Measurements from ENCODE around the gene ZBTB22. TPM values are rescaled to one million over a fixed set of nuclear protein-coding genes. Genes with fewer than 3 reads are reported as not detected.
"Not testable (repeated sequence)": the region's sequence is repeated elsewhere in the genome, so short reads cannot be mapped to it uniquely, and the experiment has no call there.

ZBTB22 gene, protein sequence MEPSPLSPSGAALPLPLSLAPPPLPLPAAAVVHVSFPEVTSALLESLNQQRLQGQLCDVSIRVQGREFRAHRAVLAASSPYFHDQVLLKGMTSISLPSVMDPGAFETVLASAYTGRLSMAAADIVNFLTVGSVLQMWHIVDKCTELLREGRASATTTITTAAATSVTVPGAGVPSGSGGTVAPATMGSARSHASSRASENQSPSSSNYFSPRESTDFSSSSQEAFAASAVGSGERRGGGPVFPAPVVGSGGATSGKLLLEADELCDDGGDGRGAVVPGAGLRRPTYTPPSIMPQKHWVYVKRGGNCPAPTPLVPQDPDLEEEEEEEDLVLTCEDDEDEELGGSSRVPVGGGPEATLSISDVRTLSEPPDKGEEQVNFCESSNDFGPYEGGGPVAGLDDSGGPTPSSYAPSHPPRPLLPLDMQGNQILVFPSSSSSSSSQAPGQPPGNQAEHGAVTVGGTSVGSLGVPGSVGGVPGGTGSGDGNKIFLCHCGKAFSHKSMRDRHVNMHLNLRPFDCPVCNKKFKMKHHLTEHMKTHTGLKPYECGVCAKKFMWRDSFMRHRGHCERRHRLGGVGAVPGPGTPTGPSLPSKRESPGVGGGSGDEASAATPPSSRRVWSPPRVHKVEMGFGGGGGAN
- 10 to 100 TPM; 25.0 to 53.7 (median 35.8) TPM for total RNA-seq

DNA sequence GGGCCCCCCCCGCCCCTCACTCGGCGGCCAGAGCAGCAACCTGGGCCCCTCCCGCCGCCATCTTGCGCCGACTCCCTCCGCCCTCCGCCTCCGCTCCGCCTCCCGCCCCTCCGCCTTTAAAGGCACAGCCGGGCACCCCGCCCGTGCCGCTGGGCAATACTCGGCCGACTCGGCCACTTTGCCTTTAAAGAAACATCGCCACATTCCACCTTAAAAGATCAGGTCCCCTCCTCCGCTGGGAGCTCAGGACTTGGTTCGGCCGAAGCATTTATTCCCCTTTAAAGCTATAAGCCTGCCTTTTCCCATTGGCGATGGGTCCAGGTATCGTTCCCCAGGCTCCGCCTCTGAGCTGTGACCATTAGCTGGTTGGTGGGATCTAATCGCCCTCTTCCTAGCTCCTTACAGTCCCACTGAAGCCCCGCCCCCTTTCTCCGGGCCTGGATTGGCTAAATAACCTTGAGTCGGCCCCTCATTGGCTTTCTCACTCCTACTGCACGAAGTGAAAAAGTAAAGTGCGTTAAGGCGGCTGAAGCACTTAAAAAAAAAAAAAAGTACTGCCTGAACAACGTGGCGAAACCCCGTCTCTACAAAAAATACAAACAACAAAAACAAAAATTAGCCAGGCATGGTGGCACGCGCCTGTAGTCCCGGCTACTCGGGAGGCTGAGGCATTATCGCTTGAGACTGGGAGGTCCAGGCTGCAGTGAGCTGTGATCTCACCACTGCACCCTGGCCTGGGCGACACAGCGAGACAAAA is at the start of gene ZBTB22:
TSS of gene ZBTB22 (minus strand) at position 76 of the 757 bp plus-strand sequence. CDS start 828 bp downstream, outside the sequence.
- peak; percentile 99 to 100 for DNase-seq (ENCODE audit: low spot score in 2 of 2)
- intact Hi-C loops (cut with DNase I; ENCODE audit: low total_unique reads) = no loop called here
- no peak within 1 kb of the TSS for H3K4me3 ChIP-seq (ENCODE audit: low read depth, poor library complexity, severe bottlenecking)
- 1% methylated on average over 40 to 41 of the region's 44 CpGs for WGBS, 2 donors
- TF ChIP-seq POLR2A (IDR thresholded peaks at IDR 0.05) = no peak
- TF ChIP-seq, protein P1, sequence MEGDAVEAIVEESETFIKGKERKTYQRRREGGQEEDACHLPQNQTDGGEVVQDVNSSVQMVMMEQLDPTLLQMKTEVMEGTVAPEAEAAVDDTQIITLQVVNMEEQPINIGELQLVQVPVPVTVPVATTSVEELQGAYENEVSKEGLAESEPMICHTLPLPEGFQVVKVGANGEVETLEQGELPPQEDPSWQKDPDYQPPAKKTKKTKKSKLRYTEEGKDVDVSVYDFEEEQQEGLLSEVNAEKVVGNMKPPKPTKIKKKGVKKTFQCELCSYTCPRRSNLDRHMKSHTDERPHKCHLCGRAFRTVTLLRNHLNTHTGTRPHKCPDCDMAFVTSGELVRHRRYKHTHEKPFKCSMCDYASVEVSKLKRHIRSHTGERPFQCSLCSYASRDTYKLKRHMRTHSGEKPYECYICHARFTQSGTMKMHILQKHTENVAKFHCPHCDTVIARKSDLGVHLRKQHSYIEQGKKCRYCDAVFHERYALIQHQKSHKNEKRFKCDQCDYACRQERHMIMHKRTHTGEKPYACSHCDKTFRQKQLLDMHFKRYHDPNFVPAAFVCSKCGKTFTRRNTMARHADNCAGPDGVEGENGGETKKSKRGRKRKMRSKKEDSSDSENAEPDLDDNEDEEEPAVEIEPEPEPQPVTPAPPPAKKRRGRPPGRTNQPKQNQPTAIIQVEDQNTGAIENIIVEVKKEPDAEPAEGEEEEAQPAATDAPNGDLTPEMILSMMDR (IDR thresholded peaks at IDR 0.05) = no peak

DNA sequence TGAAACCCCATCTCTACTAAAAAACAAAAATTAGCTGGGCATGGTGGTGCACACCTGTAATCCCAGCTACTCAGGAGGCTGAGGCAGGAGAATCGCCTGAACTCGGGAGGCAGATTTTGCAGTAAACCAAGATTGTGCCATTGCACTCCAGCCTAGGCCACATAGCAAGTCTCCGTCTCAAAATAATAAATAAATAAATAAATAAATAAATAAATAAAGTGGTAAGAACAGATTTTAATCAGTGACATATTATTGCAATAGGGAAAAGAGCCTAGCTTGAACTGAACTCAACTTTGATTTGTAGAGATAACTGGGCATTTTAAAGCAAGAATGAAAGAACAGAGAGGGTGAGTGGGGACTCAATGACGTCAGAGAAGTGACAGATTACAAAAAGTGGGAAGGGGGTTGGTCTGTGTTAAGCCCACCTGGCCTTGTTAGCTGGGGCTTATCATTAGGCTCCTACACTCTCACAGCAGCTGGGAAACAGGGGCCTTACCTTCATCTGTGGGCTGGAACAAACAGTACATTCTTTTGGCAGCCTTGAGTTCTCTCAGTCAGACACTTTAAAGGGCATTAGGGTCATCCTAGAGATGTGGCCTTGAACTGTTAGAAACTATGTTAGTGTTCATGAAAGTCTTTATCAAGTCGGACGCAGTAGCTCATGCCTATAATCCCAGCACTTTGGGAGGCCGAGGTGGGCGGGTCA is 49.6 kb upstream of the ZBTB22 start:
- no peak for DNase-seq (ENCODE audit: low spot score in 2 of 2)
- WGBS, 2 donors = 87 to 92% methylated on average over 8 of the region's 8 CpGs
- intact Hi-C loops (cut with DNase I; ENCODE audit: low total_unique reads) = no loop called here
- H3K4me3 ChIP-seq (ENCODE audit: low read depth, poor library complexity, severe bottlenecking) = no peak overlapping the region
- TF ChIP-seq POLR2A (IDR thresholded peaks at IDR 0.05) = no peak
- TF ChIP-seq, protein P1 (IDR thresholded peaks at IDR 0.05) = no peak

DNA sequence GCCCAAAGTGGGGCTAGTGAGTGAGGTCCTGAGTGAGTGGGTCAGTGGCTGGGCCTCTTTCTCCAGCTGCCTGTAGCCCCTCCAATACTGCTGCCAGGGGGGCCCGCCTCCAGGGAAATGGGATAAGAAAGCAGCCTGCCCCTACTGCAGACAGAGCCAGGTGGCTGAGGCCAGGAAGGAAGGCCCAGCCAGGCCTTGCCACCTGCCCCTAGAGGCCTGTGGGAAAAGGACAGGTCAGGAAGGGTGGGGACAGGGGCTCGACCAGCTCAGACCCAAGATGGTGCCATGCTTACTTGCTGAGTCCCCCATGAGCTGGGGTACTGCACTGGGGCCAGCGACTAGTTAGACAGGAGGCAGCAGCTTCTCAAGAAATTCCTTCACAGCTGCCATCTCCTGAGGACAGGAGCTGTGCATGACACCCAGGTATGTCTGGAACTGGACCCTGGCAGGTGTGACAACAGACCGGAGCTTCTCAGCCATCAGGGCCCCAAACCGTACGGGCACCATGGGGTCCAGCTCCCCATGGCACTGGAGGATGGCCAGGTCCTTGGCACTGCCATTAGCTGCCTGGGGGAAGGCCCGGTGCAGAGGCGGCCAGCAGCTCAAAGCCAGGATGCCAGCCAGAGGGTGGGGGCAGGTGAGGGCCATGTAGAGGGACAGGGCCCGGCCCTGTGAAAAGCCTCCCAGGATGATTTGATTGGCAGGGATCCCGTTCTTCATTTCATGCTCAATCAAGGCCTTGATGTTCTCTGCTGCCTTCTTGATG is 47.8 kb upstream of the ZBTB22 start:
- DNase-seq (ENCODE audit: low spot score in 2 of 2); H3K4me3 ChIP-seq (ENCODE audit: low read depth, poor library complexity, severe bottlenecking); intact Hi-C loops (cut with DNase I; ENCODE audit: low total_unique reads): not testable (repeated sequence)
- 78 to 82% methylated on average over 6 to 10 of the region's 10 CpGs for WGBS, 2 donors

DNA sequence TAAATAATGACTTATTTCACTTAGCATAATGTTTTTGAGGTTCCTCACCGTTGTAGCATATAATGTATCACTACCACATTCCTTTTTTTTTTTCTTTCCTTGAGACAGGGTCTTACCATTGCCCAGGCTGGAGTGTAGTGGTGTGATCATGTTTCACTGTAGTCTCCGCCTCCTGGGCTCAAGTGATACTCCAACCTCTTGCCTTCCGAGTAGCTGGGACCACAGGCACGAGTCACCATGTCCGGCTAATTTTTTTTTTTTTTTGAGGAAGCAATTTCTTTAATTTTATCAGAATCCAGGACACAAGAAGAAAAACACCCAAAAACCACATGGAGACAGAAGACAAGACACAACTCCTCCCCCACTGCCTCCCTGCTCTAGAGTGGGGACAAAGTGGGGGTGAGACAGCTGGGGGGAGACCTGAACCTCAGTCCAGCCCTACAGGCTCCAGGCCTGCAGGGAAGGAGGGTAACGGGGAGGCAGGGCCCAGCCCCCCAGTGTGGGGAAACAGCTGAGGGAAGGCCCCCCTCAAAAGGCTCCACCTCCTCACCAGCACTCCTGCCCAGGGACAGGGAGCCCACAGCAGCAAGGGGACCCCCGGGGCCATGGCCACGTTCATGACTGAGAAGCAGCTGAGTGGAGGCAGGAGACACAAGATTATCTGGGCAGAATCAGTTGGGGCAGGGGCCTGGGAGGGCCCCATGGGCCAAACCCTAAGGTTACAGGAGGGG is 47.1 kb upstream of the ZBTB22 start:
- 34 to 50% methylated on average over 7 to 8 of the region's 8 CpGs for WGBS, 2 donors
- intact Hi-C loops (cut with DNase I; ENCODE audit: low total_unique reads); DNase-seq (ENCODE audit: low spot score in 2 of 2); H3K4me3 ChIP-seq (ENCODE audit: low read depth, poor library complexity, severe bottlenecking): not testable (repeated sequence)

DNA sequence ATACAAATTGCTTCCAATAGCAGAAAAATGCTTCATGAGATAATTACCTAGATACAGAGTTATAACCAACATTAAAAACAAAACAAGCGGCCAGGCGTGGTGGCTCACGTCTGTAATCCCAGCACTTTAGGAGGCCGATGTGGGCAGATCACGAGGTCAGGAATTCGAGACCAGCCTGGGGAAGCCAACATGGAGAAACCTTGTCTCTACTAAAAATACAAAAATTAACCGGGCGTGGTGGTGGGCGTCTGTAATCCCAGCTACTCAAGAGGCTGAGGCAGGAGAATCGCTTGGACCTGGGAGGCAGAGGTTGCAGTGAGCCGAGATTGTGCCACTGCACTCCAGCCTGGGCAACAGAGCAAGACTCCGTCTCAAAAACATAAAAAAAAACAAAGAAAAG is 45.9 kb upstream of the ZBTB22 start:
- H3K4me3 ChIP-seq (ENCODE audit: low read depth, poor library complexity, severe bottlenecking); intact Hi-C loops (cut with DNase I; ENCODE audit: low total_unique reads); DNase-seq (ENCODE audit: low spot score in 2 of 2): not testable (repeated sequence)
- 86 to 90% methylated on average over 12 of the region's 12 CpGs for WGBS, 2 donors

DNA sequence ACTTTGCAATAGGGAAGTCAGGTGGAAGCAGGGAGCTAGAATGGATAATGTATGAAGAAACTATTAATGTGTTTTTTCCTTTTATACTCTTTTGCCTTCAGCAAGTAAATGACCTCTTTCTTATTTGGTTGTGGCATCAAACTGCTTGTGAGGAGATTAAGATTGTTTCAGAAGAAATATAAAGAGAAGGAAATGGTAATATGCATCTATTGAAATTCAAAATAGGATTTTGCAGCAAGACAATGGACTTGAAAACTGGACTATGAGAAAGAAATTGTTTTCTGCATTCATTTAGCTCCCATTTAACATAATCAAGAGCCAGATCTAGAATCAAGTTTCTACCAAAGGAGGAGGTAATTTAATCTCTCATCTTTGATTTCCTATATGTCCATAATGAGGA is 41.8 kb upstream of the ZBTB22 start:
- TF ChIP-seq, protein P1 (IDR thresholded peaks at IDR 0.05) = no peak
- DNase-seq (ENCODE audit: low spot score in 2 of 2) = no peak
- intact Hi-C loops (cut with DNase I; ENCODE audit: low total_unique reads) = no loop called here
- no peak overlapping the region for H3K4me3 ChIP-seq (ENCODE audit: low read depth, poor library complexity, severe bottlenecking)

DNA sequence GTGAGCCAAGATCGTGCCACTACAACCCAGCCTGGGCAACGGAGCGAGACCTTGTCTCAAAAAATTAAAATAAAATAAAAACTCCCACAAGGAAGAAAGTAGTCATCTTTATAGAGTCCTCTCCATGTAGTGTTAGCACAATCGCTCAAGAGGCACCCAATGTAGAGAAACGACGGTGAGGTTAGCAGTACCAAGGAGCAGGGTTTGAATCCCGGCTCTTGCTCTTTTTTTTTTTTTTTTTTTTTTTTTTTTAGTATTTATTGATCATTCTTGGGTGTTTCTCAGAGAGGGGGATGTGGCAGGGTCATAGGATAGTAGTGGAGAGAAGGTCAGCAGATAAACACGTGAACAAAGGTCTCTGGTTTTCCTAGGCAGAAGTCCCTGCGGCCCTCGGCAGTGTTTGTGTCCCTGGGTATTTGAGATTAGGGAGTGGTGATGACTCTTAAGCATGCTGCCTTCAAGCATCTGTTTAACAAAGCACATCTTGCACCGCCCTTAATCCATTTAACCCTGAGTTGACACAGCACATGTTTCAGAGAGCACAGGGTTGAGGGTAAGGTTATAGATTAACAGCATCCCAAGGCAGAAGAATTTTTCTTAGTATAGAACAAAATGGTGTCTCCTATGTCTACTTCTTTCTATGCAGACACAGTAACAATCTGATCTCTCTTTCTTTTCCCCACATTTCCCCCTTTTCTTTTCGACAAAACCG is 39.8 kb upstream of the ZBTB22 start:
- 66 to 67% methylated on average over 13 of the region's 13 CpGs for WGBS, 2 donors
- DNase-seq (ENCODE audit: low spot score in 2 of 2); intact Hi-C loops (cut with DNase I; ENCODE audit: low total_unique reads); H3K4me3 ChIP-seq (ENCODE audit: low read depth, poor library complexity, severe bottlenecking): not testable (repeated sequence)
